ENCODE measurements around the gene MBD5. TPM values are rescaled to one million over a fixed set of nuclear protein-coding genes. Genes with fewer than 3 reads are reported as not detected.

Gene MBD5
- total RNA-seq, 1 donor from 2014 or later = 100 TPM

DNA sequence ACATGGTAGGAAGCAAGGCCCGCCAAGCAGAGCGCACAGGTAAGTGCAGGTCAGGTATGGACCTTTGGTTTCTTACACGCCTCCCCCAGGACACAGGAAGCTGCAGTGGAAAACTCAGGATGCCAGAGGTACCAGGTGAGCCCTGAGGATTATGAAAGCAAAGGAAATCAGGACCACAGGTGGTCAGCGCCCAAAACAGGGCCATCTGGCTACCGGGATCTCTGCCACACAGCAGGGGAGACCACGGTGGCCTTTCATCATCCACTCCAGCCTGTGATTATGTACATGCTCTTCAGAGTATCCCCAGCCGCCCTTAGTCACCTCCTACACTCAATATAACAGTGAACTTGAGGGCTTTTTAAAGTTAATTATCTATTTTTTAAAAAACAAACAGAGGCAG lies 498.1 kb downstream of the MBD5 start:
- H3K27me3 Mint-ChIP-seq (ENCODE audit: low read depth) = no peaks in the 10 kb centered on the region
- TF ChIP-seq, protein P1, sequence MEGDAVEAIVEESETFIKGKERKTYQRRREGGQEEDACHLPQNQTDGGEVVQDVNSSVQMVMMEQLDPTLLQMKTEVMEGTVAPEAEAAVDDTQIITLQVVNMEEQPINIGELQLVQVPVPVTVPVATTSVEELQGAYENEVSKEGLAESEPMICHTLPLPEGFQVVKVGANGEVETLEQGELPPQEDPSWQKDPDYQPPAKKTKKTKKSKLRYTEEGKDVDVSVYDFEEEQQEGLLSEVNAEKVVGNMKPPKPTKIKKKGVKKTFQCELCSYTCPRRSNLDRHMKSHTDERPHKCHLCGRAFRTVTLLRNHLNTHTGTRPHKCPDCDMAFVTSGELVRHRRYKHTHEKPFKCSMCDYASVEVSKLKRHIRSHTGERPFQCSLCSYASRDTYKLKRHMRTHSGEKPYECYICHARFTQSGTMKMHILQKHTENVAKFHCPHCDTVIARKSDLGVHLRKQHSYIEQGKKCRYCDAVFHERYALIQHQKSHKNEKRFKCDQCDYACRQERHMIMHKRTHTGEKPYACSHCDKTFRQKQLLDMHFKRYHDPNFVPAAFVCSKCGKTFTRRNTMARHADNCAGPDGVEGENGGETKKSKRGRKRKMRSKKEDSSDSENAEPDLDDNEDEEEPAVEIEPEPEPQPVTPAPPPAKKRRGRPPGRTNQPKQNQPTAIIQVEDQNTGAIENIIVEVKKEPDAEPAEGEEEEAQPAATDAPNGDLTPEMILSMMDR (IDR thresholded peaks at IDR 0.05; ENCODE audit: unreplicated experiment) = no peak
- no peak overlapping the region for H3K27ac Mint-ChIP-seq
- H3K9me3 Mint-ChIP-seq = no peaks in the 10 kb centered on the region
- DNase-seq (ENCODE audit: low spot score in 2 of 2, unreplicated experiment in 2 of 2) = no peak
- no peaks in the 10 kb centered on the region for H3K4me1 Mint-ChIP-seq
- peaks cover 14% of the 10 kb centered on the region for H3K36me3 Mint-ChIP-seq
- H3K4me3 Mint-ChIP-seq = no peak overlapping the region

DNA sequence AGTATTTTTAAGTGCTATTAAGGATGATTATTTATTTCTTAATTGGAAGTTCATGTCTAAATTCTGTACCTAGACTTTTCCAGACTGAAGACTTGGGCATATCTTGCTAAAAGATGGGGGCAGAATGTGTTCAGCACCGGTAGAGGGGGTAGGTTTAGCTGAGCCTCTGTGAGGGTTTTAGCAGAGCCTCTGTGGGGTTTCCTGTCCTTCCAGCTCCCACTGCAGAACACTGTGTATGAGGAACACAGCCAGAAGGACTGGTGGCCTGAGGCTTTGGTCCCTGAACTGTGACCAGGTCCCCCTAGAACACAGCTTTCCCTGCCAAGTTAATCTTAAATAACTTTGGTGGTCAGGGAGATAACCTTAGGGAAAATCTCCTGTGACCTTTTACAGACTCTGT lies 500.3 kb downstream of the MBD5 start:
- peaks cover 3% of the 10 kb centered on the region for H3K36me3 Mint-ChIP-seq
- TF ChIP-seq, protein P1 (IDR thresholded peaks at IDR 0.05; ENCODE audit: unreplicated experiment) = no peak
- no peak overlapping the region for H3K4me3 Mint-ChIP-seq
- no peak overlapping the region for H3K27ac Mint-ChIP-seq
- no peak for DNase-seq (ENCODE audit: low spot score in 2 of 2, unreplicated experiment in 2 of 2)
- H3K27me3 Mint-ChIP-seq (ENCODE audit: low read depth) = no peaks in the 10 kb centered on the region
- H3K4me1 Mint-ChIP-seq = no peaks in the 10 kb centered on the region
- H3K9me3 Mint-ChIP-seq = no peaks in the 10 kb centered on the region

DNA sequence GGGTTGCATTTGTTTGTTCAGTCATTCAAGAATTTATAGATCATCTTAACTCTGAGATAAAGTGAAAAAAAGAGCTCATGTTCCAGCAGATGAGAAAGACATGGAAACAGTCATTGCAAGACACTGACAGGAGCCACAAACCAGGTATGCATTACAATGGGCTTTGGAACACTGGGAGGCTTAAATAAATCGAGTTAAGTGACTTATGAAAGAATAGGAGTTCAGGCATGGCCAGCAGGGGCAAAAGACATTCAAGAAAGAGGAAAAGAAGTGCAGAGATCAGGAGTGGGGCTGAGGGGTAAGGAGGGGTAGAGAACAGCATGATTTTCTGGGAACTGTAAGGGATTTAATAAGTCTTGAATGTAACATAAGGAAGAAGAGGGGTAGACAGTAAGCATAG lies 502.4 kb downstream of the MBD5 start:
- Mint-ChIP-seq H3K27ac (no peak overlapping the region), H3K4me3 (no peak overlapping the region), H3K27me3 (ENCODE audit: low read depth) (no peaks in the 10 kb centered on the region), H3K9me3 (no peaks in the 10 kb centered on the region), H3K4me1 (no peaks in the 10 kb centered on the region), H3K36me3 (peaks cover 3% of the 10 kb centered on the region)
- TF ChIP-seq, protein P1 (IDR thresholded peaks at IDR 0.05; ENCODE audit: unreplicated experiment) = no peak
- DNase-seq (ENCODE audit: low spot score in 2 of 2, unreplicated experiment in 2 of 2) = no peak

DNA sequence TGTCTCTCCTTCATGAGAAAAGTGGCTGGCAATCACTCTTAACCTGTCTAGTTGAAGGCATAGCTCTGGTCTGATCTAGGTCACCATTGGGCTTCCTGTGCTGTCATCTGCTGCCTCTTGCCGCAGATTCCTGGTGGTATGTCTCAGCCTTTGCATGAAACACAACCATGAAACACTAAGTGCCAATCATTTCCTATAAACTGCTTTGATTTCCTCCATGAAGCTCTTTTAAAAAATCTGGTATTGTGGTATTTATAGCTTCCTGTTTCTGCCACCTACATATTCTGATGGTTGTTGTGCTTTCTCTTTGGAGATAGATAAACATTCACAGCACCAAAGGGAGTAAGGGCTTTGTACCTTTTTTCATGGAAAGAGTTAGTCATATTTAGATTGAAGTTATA lies 503.6 kb downstream of the MBD5 start:
- H3K27me3 Mint-ChIP-seq (ENCODE audit: low read depth) = no peaks in the 10 kb centered on the region
- TF ChIP-seq, protein P1 (IDR thresholded peaks at IDR 0.05; ENCODE audit: unreplicated experiment) = no peak
- no peak for DNase-seq (ENCODE audit: low spot score in 2 of 2, unreplicated experiment in 2 of 2)
- H3K4me1 Mint-ChIP-seq = no peaks in the 10 kb centered on the region
- H3K36me3 Mint-ChIP-seq = no peaks in the 10 kb centered on the region
- no peak overlapping the region for H3K27ac Mint-ChIP-seq
- no peak overlapping the region for H3K4me3 Mint-ChIP-seq
- H3K9me3 Mint-ChIP-seq = no peaks in the 10 kb centered on the region

DNA sequence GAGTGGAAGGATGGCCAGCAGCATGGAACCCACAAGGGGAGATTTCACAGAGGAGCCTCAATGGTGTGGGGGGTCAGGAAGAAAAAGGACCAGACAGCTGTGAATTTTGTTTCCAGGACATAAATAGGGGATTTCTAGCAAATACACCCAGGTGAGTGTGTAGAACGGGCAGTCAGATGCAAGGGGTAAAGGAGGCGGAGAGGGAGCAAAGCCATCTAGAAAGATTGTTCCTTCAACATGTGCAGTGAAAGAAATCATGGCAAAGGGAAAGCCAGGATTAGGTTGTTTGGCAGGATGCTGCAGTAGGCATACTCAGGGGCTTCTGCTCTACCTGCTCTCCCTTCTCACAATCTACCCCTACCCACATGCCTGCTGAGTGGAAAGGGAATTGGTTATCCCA lies 504.2 kb downstream of the MBD5 start:
- Mint-ChIP-seq H3K4me1 (no peaks in the 10 kb centered on the region), H3K9me3 (no peaks in the 10 kb centered on the region), H3K27ac (no peak overlapping the region), H3K36me3 (no peaks in the 10 kb centered on the region), H3K27me3 (ENCODE audit: low read depth) (no peaks in the 10 kb centered on the region), H3K4me3 (no peak overlapping the region)
- DNase-seq (ENCODE audit: low spot score in 2 of 2, unreplicated experiment in 2 of 2) = no peak
- TF ChIP-seq, protein P1 (IDR thresholded peaks at IDR 0.05; ENCODE audit: unreplicated experiment) = no peak
